ENCODE results near the gene PDZD8.
A peak's percentile ranks its signal among the peaks of the same experiment; 100 is the strongest.

- TF ChIP-seq CTCF (IDR thresholded peaks at IDR 0.05; ENCODE audit: low read depth, low read length, poor library complexity, severe bottlenecking) (peak; percentile 62), EZH2phosphoT487 (IDR thresholded peaks at IDR 0.05; ENCODE audit: borderline replicate concordance, low read length) (no peak)
Measured at GRCh38 chr10:117320050-117320665, 55.1 kb downstream of the PDZD8 start.

Measured in DOHH2 (cell line).